GM12891 (cell line): ENCODE results near the gene SMARCA4.

Experiments
- PAX5 ChIP-seq: IDR thresholded peaks from 2 replicates; pipeline ENCODE4 v1.6.1; 2011; ENCODE audit warnings: low read length, moderate library complexity, mild to moderate bottlenecking; ENCODE audit not compliant: insufficient read depth, severe bottlenecking
- POLR2A ChIP-seq: IDR thresholded peaks from 2 replicates; pipeline ENCODE4 v1.6.1; 2011; ENCODE audit warnings: low read depth, low read length, control low read depth
- POLR2AphosphoS5 ChIP-seq: IDR thresholded peaks from 2 replicates; pipeline ENCODE4 v1.6.1; 2011; ENCODE audit warnings: low read depth, low read length, control low read depth
- TAF1 ChIP-seq: IDR thresholded peaks from 2 replicates; pipeline ENCODE4 v1.6.1; 2011; ENCODE audit warnings: low read depth, low read length, control low read depth

DNA sequence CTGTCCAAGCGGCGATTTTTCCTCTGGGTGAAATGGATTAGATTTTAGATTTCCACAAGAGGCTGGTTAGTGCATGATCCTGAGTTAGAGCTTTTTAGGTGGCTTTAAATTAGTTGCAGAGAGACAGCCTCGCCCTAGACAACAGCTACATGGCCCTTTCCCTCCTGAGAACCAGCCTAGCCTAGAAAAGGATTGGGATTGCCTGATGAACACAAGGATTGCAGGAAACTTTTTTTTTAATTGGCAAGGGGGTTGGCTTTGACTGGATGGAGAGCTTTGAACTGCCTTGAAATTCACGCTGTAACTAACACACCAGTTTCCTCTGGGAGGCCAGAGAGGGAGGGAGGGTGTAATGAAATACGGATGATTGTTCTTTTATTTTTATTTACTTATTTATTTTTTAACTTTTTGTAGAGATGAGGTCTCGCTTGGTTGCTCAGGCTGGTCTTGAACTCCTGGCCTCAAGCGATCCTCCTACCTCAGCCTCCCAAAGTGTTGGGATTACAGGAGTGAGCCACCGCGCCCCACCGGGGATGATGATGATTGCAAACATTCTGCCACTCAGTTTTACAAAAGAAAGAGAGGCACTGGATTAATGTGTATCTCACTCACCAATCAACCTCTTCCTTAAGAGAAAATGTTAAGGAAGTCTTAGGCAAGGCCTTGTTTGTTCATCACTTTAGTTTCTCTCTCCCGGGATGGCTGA is 130.3 kb downstream of the SMARCA4 start:
- no peak for TF ChIP-seq TAF1
- TF ChIP-seq POLR2AphosphoS5, result no peak
- TF ChIP-seq PAX5, result no peak
- TF ChIP-seq POLR2A, result no peak
